NCI-H146 treated with DMSO at 0.1 percent for 48 hours (cell line): ENCODE data around the gene ZNF277.
A peak's percentile ranks its signal among the peaks of the same experiment; 100 is the strongest.

Source experiments
- DNase-seq: peaks from one replicate; lab custom pipeline; 2025; ENCODE audit not compliant: unreplicated experiment; lab: John Stamatoyannopoulos, UW

The ZNF277 gene

GRCh38 chr7:112338786-112339185, 132.3 kb downstream of the ZNF277 start:
- no peak for DNase-seq

GRCh38 chr7:112341464-112341863, 135.0 kb downstream of the ZNF277 start:
- DNase-seq: no peak

GRCh38 chr7:112346381-112347060, 140.0 kb downstream of the ZNF277 start:
- no peak for DNase-seq

GRCh38 chr7:112347088-112347487, 140.6 kb downstream of the ZNF277 start:
- DNase-seq: no peak

GRCh38 chr7:112350585-112350984, 144.1 kb downstream of the ZNF277 start:
- no peak for DNase-seq

DNA sequence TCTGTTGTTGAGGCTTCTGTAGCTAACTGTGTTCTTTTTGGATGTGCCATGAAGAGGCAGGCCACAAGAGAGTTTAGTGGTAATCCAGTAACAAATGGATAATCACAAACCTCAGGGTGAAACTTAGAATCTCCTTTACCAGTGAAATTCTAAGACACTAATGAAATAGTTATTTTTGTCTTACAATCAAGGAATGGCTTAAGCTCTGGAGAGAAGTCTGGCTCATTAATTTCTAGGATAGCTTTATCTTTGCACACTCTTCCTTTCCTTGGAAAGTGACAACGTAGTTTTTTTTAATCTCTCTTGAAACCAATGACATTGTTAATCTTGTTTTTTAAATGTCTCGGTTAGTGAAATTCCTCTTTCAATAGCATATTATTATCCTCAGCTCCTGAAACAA, 150.1 kb downstream of the ZNF277 start:
- DNase-seq: no peak

DNA sequence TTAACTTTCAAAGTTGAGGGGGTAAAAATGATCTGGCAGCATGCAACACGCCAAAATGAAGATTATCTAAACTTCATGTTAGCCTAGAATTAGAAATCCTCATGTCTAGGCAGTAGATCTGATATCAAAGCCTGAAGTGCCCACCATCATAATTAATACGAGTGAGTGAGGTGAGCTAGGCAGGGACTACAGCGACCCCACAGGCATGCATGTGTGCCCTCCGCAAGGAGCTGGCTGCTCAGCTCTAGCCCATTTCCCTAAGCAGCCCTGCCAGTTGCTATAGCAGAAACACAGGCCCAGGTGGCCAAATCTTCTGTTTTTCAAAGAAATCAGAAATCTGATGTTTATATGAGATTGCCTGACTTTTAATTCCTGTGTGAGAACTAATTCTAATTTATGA, 150.6 kb downstream of the ZNF277 start:
- DNase-seq: no peak

- no peak for DNase-seq
Measured at GRCh38 chr7:112358513-112358912, 152.0 kb downstream of the ZNF277 start.

DNA sequence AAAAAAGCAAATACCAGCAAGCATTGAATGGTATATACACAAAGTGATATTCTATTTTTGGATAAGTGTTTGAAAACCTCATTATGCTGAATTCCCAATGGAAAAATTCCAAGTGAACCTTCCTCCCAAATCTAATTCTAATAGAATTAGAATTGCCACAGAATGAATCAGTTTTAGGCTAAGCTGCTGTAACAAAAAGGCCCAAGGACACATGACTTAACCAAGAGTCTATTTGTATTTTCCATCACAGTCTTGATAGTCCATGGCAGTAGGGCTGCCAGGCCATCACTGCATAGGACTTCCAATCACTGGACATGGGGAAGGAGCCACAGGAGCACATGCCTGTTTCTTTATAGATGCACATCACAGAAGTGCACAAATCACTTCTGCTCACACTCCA, 152.6 kb downstream of the ZNF277 start:
- DNase-seq: no peak

DNA sequence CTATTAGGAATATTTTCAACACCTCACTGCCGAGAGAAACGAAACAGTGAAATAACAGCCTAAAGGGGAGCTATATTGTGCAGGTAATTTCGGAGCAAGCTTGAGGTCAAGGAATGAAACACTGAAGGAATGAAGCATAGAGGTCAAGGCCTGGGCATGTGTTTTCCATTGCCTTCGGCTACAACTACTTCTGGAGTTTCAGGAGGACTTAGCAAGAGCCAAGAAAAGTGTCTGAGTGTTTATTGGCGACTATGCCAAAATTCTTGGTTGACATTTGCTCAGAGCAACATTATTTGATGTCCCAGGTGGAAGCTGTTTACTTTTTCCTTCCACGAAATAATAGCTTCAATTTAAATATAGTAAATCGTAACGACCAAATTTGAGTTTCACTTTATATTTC, 154.2 kb downstream of the ZNF277 start:
- no peak for DNase-seq

- DNase-seq: no peak
Measured at GRCh38 chr7:112361154-112361553, 154.7 kb downstream of the ZNF277 start.

DNA sequence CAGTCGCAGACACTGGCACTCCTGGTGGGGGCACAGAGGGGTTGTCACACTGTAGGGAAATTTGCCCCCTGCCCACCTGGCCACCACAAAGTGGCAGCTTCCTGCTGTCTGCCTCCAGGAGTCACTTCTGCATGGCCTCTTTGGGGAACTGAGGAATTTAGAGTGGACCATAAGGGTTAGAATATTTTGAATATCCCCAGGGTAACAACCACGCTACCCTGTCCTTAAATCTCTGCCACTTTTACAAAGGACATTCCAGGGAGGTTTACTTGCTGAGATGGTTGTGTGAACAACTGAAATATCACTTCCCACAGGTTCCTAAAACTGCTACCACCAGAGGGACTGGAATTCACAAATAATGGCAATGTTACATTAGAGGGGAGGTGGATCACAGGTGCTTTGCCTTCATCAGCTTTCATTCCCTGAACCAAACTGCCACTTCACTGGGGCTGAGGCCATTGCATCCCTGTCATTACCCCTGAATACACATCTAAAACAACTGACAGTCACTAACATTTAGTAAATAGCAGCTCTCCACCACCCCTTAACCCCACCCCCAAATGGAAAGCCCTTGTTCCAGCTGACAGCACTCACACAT, 155.7 kb downstream of the ZNF277 start:
- no peak for DNase-seq

- DNase-seq: no peak
Measured at GRCh38 chr7:112362731-112363131, 156.2 kb downstream of the ZNF277 start.

DNA sequence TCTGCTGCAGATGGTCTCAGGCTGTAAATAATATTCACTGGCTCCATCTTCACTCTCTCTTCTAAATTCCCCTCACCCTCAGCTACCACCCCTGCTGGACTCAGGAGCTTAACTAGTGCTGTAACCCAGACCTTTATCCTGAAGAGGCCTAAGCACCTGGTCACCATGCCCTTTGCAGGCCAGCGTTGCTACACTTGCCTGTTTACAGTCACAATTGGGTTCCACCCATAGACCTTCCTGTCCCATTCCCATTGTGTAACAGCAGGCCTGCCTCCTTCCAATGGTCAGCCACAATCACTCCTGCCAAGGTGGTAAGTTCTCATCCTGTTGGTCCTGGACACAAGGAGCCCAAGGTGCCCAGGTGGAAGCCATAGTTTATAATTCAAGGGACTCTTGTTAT, 157.9 kb downstream of the ZNF277 start:
- DNase-seq: no peak

DNA sequence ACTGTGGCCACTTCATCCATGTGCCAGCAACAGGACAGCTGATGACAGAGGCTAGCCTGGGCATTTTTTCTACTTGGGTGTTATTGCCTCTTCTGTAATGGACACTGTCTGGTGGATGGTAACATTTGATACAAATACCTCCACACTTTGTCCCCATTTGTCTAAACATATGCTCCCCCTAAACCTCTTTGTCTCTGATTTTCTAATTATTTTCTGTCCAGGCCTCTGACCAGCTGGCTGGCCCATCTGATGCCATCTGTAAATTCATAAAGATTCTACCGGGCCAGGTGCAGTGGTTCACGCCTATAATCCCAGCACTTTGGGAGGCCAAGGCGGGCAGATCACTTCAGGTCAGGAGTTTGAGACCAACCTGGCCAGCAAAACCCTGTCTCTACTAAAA, 159.1 kb downstream of the ZNF277 start:
- DNase-seq: no peak

GRCh38 chr7:112366886-112367285, 160.4 kb downstream of the ZNF277 start:
- no peak for DNase-seq

DNA sequence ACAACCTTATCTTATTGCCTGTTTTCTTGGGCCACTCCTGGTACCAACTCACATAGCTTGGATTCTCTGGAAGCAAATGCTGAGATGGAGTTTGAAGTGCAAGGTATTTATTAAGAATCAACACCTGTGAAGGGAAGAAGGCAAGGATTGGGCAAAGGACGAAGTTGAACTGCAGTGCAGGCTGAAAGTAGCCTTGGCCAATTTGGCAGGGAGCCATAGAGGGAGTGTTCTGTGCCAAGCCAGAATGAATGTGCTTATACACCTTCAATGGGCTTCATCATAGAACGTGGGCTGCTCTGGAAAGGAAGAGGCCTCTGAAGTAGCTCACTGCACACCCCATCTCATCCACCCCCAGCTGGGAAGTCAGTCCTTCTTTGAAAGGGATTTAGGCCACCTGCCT, 163.9 kb downstream of the ZNF277 start:
- DNase-seq: peak; percentile 47

- DNase-seq: no peak
Measured at GRCh38 chr7:112371701-112372100, 165.2 kb downstream of the ZNF277 start.

DNA sequence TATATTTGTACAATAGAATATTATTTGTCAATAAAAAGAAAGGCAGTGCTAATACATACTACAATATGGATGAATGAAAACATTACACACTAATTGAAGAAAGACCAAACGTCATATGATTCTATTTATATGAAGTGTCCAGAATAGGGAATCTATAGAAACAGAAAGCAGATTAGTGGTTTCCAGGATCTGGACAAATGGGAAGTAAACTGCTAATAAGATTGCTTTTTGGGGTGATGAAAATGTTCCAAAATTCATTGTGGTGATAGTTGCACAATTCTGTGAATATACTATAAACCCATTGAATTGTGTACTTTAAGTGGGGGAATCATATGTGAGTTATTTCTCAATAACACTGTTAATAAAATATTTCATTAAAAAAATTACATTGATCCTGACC, 165.6 kb downstream of the ZNF277 start:
- no peak for DNase-seq

GRCh38 chr7:112377593-112377992, 171.1 kb downstream of the ZNF277 start:
- no peak for DNase-seq

DNA sequence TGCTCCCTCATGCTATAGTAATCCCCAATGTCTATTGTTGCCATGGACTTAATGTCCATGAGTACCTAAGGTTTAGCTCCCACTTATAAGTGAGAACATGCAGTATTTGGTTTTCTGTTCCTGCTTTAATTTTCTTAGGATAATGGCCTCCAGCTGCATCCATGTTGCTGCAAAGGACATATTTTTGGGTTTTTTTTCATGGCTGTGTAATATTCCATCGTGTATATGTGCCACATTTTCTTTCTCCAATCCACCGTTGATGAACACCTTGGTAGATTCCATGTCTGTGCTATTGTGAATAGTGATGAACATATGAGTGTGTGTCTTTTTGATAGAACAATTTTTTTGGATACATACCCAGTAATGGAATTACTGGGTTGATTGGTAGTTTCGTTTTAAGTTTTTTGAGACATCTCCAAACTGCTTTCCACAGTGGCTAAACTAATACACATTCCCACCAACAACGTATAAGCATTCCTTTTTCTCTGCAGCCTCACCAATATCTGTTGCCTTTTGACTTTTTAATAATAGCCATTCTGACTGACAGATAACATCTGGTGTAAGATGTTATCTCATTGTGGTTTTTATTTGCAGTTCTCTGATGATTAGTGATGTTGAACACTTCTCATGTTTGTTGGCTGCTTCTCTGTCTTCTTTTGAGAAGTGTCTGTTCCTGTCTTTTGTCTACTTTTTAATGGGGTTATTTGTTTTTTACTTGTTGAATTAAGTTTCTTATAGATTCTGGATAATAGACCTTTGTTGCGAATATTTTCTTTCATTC, 175.0 kb downstream of the ZNF277 start:
- DNase-seq: peak; percentile 39

- DNase-seq: no peak
Measured at GRCh38 chr7:112383671-112384417, 177.3 kb downstream of the ZNF277 start.
